ENCODE data around the gene KDM1B.

Gene KDM1B

DNA sequence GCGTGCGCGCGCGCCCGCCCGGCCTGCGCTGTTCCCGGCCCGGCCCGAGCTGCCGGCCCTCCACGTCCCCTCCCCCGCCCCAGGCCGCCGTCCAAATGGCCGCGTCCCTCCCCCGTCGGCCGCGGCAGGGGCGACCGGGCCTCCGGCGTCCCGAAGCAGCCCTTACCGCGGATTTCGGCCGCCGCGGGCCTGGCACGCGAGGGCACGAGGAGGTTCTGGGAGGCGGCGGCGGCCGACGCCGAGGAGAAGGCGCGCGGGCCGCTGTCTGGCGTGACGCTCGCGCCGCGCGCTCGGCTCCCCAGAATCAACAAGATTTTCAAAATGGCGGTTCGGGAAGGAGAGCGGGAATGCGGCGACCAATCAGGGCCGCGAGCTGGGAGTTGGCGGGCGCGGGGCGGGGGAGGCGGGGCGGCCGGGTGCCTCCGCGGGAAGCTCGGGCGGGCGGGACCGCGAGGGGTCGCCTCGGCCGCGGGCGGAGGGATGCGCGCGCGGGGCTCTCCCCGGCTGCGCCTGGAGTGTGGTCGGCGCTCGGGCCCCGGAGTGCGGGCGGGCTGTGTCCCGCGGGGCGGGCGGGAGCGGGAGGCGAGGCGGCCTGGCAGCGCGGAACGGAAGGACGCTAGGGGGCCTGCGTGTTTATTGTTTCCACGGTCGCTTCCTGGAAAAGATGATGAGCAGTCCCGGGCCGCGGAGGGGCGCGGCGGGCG, 109.1 kb downstream of the KDM1B start, which contains the start of gene DEK:
TSS of gene DEK (minus strand) at position 312 of the 704 bp plus-strand sequence. CDS start 543 bp downstream, outside the sequence.
- peak; percentile 95 for DNase-seq

DNA sequence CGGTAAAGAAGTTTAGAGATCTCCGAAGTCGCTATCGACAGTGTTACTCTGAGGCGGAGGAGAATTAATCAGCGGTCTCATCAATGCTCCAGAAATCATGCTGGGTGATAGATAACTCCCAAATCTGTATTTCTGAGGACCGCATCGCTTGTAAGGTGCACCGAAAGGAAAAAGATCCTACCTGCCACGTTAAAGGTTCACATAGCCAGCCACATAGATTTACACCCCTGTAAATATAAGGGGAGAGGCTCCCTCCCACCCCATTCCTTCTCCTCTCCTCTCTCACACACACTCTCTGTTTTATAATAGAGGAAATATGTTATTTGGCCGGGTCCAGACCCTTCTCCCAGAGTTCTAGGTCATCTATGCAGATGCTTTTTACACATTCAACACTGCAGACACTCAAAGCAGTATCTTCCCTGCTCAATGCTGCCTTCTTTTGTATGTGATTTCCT, 109.7 kb downstream of the KDM1B start:
- no peak for DNase-seq

DNA sequence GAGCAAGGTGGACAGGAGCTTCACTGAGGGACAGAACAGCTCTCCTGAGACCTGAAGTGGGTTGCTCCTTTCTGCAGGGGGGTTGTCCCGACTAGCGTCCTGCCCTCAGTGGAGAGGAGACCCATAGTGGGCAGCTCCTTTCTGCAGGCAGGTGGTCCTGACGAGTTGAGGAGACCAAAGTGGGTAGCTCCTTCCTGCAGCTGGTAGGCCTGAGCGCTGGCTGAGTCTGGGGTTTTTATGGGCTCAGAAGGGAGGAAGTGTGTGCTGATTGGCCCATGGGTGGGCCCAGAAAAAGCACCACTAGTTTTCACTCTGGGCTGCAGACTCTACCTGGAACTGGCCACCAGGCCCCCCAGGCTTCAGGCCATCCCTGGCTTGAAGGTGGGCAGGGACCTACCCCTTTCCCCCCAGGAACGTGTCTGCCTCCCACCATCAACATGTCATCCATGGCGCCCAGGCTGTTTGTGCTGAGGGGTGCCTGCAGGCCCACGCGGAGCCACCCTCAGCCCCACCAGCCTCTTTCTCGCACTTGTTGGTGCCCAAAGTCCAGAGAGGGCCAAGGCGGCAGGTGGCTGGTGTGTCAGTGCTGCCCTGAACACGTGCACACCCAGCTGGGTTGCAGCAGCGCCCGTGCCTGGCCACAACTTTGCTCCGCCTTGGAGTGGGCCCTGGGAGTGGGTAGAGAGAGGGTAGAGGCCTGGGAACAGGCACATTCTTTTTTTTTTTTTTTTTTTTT, 110.7 kb downstream of the KDM1B start:
- DNase-seq, result no peak

DNA sequence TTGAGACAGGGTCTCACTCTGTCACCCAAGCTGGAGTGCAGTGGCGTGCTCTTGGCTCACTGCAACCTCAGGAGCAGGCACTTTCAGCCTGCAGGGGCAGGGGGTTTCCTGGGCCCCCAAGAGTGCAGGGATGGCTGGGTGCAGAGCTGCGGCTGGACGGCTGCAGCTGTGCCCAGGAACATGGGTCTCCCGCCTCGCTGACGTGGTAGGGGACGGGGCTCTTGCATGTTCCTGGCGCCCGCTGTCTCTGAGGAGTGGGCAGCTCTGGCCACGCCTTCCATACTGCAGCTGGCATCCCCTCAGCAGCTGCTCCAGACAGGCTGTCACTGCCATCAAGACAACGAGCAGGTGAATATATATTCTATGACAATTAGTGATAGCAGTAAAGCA, 111.3 kb downstream of the KDM1B start:
- DNase-seq, result no peak

DNA sequence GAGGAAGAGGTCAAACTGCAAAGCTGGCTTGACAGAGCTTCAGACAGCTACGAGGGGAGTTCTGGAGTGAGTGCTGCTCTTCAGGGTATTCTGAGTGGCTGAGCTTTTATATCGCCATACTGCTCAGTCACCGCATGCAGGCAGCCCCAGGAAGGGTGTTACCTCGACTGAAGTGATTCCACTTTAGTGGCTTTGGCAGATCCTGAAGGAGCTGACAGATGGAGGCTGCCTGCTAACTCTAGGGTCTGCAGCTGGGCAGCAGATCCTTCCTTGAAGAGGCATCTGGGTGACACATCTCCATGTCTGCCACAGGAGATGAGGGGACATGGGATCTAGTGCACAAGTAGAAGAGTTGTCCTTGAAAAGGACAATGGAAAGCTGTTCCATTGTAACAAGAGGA, 112.8 kb downstream of the KDM1B start:
- no peak for DNase-seq

DNA sequence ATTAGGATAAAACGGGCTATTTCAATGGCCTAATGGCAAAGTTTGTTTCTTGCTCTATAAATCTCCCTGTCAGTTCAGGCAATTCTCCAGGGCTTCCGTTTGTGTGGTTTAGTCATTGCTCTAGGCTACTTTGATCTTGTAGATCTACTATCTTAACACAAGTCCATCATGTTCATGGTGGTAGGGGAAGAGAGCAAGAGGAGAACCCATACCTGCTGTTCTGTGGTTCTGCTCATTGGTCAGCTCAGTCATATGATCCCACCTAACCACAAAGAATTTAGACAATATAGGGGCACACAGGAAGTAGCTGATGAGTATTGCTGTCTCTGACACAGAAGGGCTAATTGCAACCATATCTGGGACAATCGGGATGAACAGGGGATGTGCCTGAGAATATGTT, 114.0 kb downstream of the KDM1B start:
- DNase-seq, result no peak

DNA sequence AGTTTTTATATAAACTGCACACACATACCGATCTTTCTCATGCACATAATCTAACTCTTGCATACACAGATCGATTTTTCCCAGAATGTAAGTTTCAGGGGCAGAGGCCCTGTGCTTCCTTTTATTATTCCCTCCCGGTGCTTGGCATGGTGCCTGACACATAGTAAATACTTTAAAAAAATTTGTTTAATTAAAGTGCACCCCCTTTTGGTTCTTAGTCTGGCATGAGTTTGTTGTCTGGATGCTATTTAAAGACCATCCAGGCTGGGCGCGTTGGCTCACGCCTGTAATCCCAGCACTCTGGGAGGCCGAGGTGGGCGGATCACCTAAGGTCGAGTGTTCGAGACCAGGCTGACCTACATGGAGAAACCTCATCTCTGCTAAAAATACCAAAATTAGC, 114.5 kb downstream of the KDM1B start:
- DNase-seq, result no peak

DNA sequence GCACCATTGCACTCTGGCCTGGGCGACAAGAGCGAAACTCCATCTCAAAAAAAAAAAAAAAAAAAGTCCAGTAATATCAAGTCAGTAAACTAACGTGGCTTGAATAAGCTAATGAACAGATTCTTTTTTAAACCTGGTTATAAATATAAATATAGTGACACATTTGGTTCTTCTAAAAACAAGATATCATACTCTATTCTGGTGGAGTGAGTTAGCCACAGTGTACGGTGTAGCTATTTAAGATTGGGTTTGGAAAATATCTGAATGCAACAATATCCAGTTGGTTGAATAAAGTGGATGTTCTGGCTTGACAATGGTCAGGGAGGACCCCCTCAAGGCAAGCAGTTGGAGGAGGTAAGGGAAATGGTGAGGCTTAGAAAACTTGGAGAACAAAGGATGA, 115.0 kb downstream of the KDM1B start:
- no peak for DNase-seq
